HepG2 (cell line): ENCODE data around the gene EPX. TPM values are rescaled to one million over a fixed set of nuclear protein-coding genes. Genes with fewer than 3 reads are reported as not detected.

ENCODE experiments used
- ATAC-seq: fragments of 200-7000 bp; cut with Tn5 transposase; 3 replicates; pipeline ENCODE4 v1.9.1; 2020; ENCODE audit warnings: mild to moderate bottlenecking, moderate library complexity
- BruUV-seq: library from RNA; stranded (reverse); fragments of 400-500 nt; replicated peaks from 2 replicates; lab custom pipeline; 2021; lab: Mats Ljungman, UMichigan
- CTCF ChIA-PET: fragments of 300-600 bp; formaldehyde crosslinking; extraction: SDS; loops from one replicate; lab custom pipeline; 2021; ENCODE audit warnings: low total read pairs, inconsistent platforms, low intra/inter-chr PET ratio; lab: Yijun Ruan, JAX
- POLR2A ChIA-PET: fragments of 350-600 bp; sonication (Branson Sonifier 250); formaldehyde crosslinking; loops from one replicate; lab custom pipeline; 2020; ENCODE audit warnings: antibody characterized with exemption, inconsistent platforms; lab: Yijun Ruan, JAX
- DNase-seq: peaks from one replicate; pipeline ENCODE4 v3.0.0-alpha.2; 2015; ENCODE audit warnings: low spot score
- FAIRE-seq: peaks from 3 replicates; lab custom pipeline; 2011; peaks lifted over from hg19 to GRCh38; lab: Jason Lieb, UNC
- H2AFZ ChIP-seq: one replicate; pipeline ENCODE4 v1.6.1; 2011; ENCODE audit warnings: low read length, inconsistent platforms
- H3K27ac ChIP-seq: fragments of 300-600 bp; 3 replicates; pipeline ENCODE4 v1.8.0; 2011; ENCODE audit warnings: mixed run types, mild to moderate bottlenecking, mixed read lengths, low read length, inconsistent platforms; ENCODE audit not compliant: insufficient read depth; ENCODE audit errors: extremely low read length
- H3K27me3 ChIP-seq, 2 experiments: fragments of 200-600 bp in 1 of 2; 2 replicates in 1 of 2; 3 replicates in 1 of 2; pipeline versions ENCODE4 v1.6.0 to v1.8.0; 2011; ENCODE audit warnings: low read length in 2 of 2, mild to moderate bottlenecking in 2 of 2, moderate library complexity in 2 of 2, inconsistent platforms in 1 of 2; ENCODE audit not compliant: insufficient read depth in 2 of 2, control insufficient read depth in 1 of 2
- H3K36me3 ChIP-seq, 2 experiments: fragments of 200-600 bp in 1 of 2; replicated peaks in 1 of 2; 2 replicates in 1 of 2; 3 replicates in 1 of 2; pipeline versions ENCODE4 v1.5.1 to v1.8.0; 2011; ENCODE audit warnings: low read length in 2 of 2, inconsistent platforms in 1 of 2; ENCODE audit not compliant: insufficient read depth in 2 of 2, control insufficient read depth in 1 of 2
- H3K4me1 ChIP-seq: 2 replicates; pipeline ENCODE4 v1.5.1; 2012; ENCODE audit warnings: low read length, inconsistent platforms; ENCODE audit not compliant: insufficient read depth
- H3K4me2 ChIP-seq: 2 replicates; pipeline ENCODE4 v1.6.0; 2011; ENCODE audit warnings: low read depth, low read length, inconsistent platforms
- H3K4me3 ChIP-seq, 3 experiments: fragments of 200-600 bp in 1 of 3; sonication (generic), shearing (Covaris generic) in 1 of 3; replicated peaks in 1 of 3; 2 replicates each; pipeline ENCODE4 v1.5.1; 2011 to 2016; ENCODE audit warnings: low read length in 3 of 3, inconsistent platforms in 2 of 3, low read depth in 2 of 3, mild to moderate bottlenecking in 2 of 3, control low read depth in 1 of 3, mixed read lengths in 1 of 3; ENCODE audit not compliant: insufficient read depth in 1 of 3
- H3K79me2 ChIP-seq: one replicate; pipeline ENCODE4 v1.6.1; 2011; ENCODE audit warnings: low read length, inconsistent platforms; ENCODE audit not compliant: insufficient read depth
- H3K9ac ChIP-seq: 2 replicates; pipeline ENCODE4 v1.6.0; 2011; ENCODE audit warnings: mild to moderate bottlenecking, low read depth, low read length, inconsistent platforms; ENCODE audit not compliant: insufficient read depth
- H3K9me3 ChIP-seq: 2 replicates; pipeline ENCODE4 v1.5.1; 2012; ENCODE audit warnings: mild to moderate bottlenecking, low read length
- H4K20me1 ChIP-seq: 2 replicates; pipeline ENCODE4 v1.6.0; 2011; ENCODE audit warnings: inconsistent platforms, mild to moderate bottlenecking, low read length, moderate library complexity; ENCODE audit not compliant: insufficient read depth
- AKAP8 ChIP-seq: sonication (generic); formaldehyde crosslinking; IDR thresholded peaks from 2 replicates; pipeline ENCODE4 v1.5.1; 2020; ENCODE audit warnings: mild to moderate bottlenecking, missing genetic modification reagents
- ARID4A ChIP-seq: sonication (generic); formaldehyde crosslinking; IDR thresholded peaks from 2 replicates; pipeline ENCODE4 v1.5.0; 2020; ENCODE audit warnings: mild to moderate bottlenecking, missing genetic modification reagents, borderline replicate concordance
- EEA1 ChIP-seq: sonication (generic); formaldehyde crosslinking; IDR thresholded peaks from 2 replicates; pipeline ENCODE4 v1.5.1; 2020; ENCODE audit warnings: mild to moderate bottlenecking, missing genetic modification reagents, borderline replicate concordance
- ELF3 ChIP-seq: IDR thresholded peaks from 2 replicates; pipeline ENCODE4 v1.6.1; 2016; ENCODE audit warnings: missing genetic modification reagents, missing compliant biosample characterization
- ELK4 ChIP-seq: sonication (generic); formaldehyde crosslinking; IDR thresholded peaks from 2 replicates; pipeline ENCODE4 v1.9.0; 2021; ENCODE audit warnings: missing genetic modification reagents, borderline replicate concordance
- FLYWCH1 ChIP-seq: sonication (generic); formaldehyde crosslinking; IDR thresholded peaks from 2 replicates; pipeline ENCODE4 v1.8.1; 2023; ENCODE audit warnings: mild to moderate bottlenecking, missing genetic modification reagents
- MED1 ChIP-seq: sonication (generic); formaldehyde crosslinking; IDR thresholded peaks from 2 replicates; pipeline ENCODE4 v1.4.0; 2020; ENCODE audit warnings: missing genetic modification reagents
- ZBTB7B ChIP-seq: sonication (generic); formaldehyde crosslinking; IDR thresholded peaks from 2 replicates; pipeline ENCODE4 v1.4.0; 2020; ENCODE audit warnings: missing genetic modification reagents
- ZNF232 ChIP-seq: sonication (generic); formaldehyde crosslinking; IDR thresholded peaks from 2 replicates; pipeline ENCODE4 v1.4.0; 2020; ENCODE audit warnings: missing genetic modification reagents, borderline replicate concordance
- ZNF280D ChIP-seq: sonication (generic); formaldehyde crosslinking; IDR thresholded peaks from 2 replicates; pipeline ENCODE4 v1.5.1; 2020; ENCODE audit warnings: mild to moderate bottlenecking, missing genetic modification reagents
- WGBS: methylation state at CpG from one replicate; pipeline ENCODE4 v1.1.6; 2017; ENCODE audit warnings: low lambda C conversion rate; 5-methylcytosine and 5-hydroxymethylcytosine counted together
- in situ Hi-C: cut with HindIII; loops from 2 replicates; pipeline ENCODE4 v1.10.0; 2017; ENCODE audit warnings: low pct_unique_long_range_greater_than_20kb; ENCODE audit not compliant: extremely low pct_ligation_motif_present
- intact Hi-C: fragments of 100-400 bp; cut with micrococcal nuclease; formaldehyde crosslinking; loops from one replicate; pipeline ENCODE4 v1.10.0; 2022; ENCODE audit not compliant: unreplicated experiment
- polyA plus RNA-seq, 8 experiments: library from polyadenylated mRNA; depleted of rRNA in 3 of 8; stranded (reverse) in 7 of 8; unstranded in 1 of 8; fragments of >200 nt; fragmentation: Illumina TruSeq in 4 of 8; extraction: Trizol in 4 of 8; gene quantifications; 2 replicates each; pipeline versions ENCODE4 v1.2.1 to v1.2.3, GENCODE V29; 2011 to 2016; ENCODE audit warnings: low read depth in 4 of 8, missing spikeins in 1 of 8, mixed read lengths in 1 of 8; ENCODE audit not compliant: insufficient read depth in 1 of 8
- total RNA-seq, 5 experiments: library from RNA; depleted of rRNA; stranded (reverse); fragments of >200 nt; fragmentation: Illumina TruSeq; extraction: Trizol; gene quantifications; 2 replicates each; pipeline ENCODE4 v1.2.3, GENCODE V29; 2016; ENCODE audit warnings: low read depth in 1 of 5

The EPX gene
- total and polyA plus RNA-seq, 2 of the 13 experiments (the other 11 are each of a cell fraction or from before 2014, with no cell fraction given), result not detected

GRCh38 chr17:58166682-58167081, 25.8 kb upstream of the EPX start, which contains the start of gene OR4D2:
OR4D2 (plus strand) TSS chr17:58166982; CDS start chr17:58169656, 2,674 bp downstream.
- WGBS, result 25% methylated on average over 6 of the region's 6 CpGs
- H3K9me3 ChIP-seq, result no peaks in the 10 kb centered on the region
- no peaks in the 10 kb centered on the region for H3K79me2 ChIP-seq
- BruUV-seq, result no TSS peak
- no peaks in the 10 kb centered on the region for H4K20me1 ChIP-seq
- peaks cover 2 to 30% of the 10 kb centered on the region in 2 experiments; a peak in 4 of 5 replicates for H3K27me3 ChIP-seq
- no peak within 1 kb of the TSS for H3K4me2 ChIP-seq
- H3K9ac ChIP-seq, result no peak within 1 kb of the TSS
- H3K4me3 ChIP-seq, result no peak within 1 kb of the TSS
- in situ Hi-C loops (no loop called here), intact Hi-C loops (no loop called here)
- DNase-seq (no peak), ATAC-seq (no peak), FAIRE-seq (no peak)
- CTCF ChIA-PET, result no interaction called here
- no peak within 1 kb of the TSS for H2AFZ ChIP-seq
- no peak for TF ChIP-seq ZNF232 (CRISPR knock-in tag)
- TF ChIP-seq AKAP8, result no peak
- no peak for TF ChIP-seq EEA1
- TF ChIP-seq ZNF280D (CRISPR knock-in tag), result no peak
- no peak for TF ChIP-seq MED1 (CRISPR knock-in tag)
- no peaks in the 10 kb centered on the region for H3K36me3 ChIP-seq
- no peaks in the 10 kb centered on the region for H3K4me1 ChIP-seq
- no peak within 1 kb of the TSS for H3K27ac ChIP-seq
- POLR2A ChIA-PET, result no interaction called here

GRCh38 chr17:58170622-58171021, 21.9 kb upstream of the EPX start:
- intact Hi-C loops, result no loop called here
- Histone ChIP-seq H3K9me3 (no peaks in the 10 kb centered on the region), H3K79me2 (no peaks in the 10 kb centered on the region), H3K4me2 (no peak overlapping the region), H3K36me3 (no peaks in the 10 kb centered on the region), H3K9ac (no peak overlapping the region), H3K27me3 (peaks cover 2 to 37% of the 10 kb centered on the region in 2 experiments; a peak in 4 of 5 replicates), H4K20me1 (no peaks in the 10 kb centered on the region), H3K4me3 (no peak overlapping the region), H3K27ac (no peak overlapping the region), H2AFZ (no peak overlapping the region), H3K4me1 (no peaks in the 10 kb centered on the region)
- in situ Hi-C loops, result no loop called here
- FAIRE-seq (no peak), ATAC-seq (no peak), DNase-seq (no peak)
- ChIA-PET POLR2A (no interaction called here), CTCF (no interaction called here)
- no TSS peak for BruUV-seq
- WGBS, result 42% methylated on average over 4 of the region's 4 CpGs
- no peak for TF ChIP-seq ELF3 (CRISPR knock-in tag)
- TF ChIP-seq ZBTB7B (CRISPR knock-in tag), result no peak
- no peak for TF ChIP-seq ARID4A
- TF ChIP-seq ELK4 (CRISPR knock-in tag), result no peak
- TF ChIP-seq FLYWCH1 (CRISPR knock-in tag), result no peak
